HepG2 (cell line): ENCODE measurements around the gene CHMP6. TPM values are rescaled to one million over a fixed set of nuclear protein-coding genes. Genes with fewer than 3 reads are reported as not detected.

Source experiments
- BATF2 ChIP-seq: sonication (generic); formaldehyde crosslinking; IDR thresholded peaks from 2 replicates; pipeline ENCODE4 v1.8.0; 2022; ENCODE audit warnings: mild to moderate bottlenecking, missing genetic modification reagents, moderate library complexity
- FOXM1 ChIP-seq: sonication (generic); formaldehyde crosslinking; IDR thresholded peaks from 2 replicates; pipeline ENCODE4 v1.5.0; 2020; ENCODE audit warnings: missing genetic modification reagents
- HNF4G ChIP-seq, 2 experiments: sonication (generic) in 1 of 2; formaldehyde crosslinking in 1 of 2; IDR thresholded peaks; 2 replicates each; pipeline versions ENCODE4 v1.4.0 to v1.6.1; 2011 to 2020; ENCODE audit warnings: borderline replicate concordance in 2 of 2, low read depth in 2 of 2, mild to moderate bottlenecking in 2 of 2, low read length in 1 of 2, missing genetic modification reagents in 1 of 2, moderate library complexity in 1 of 2
- KAT2B ChIP-seq: fragments of 150-350 bp; IDR thresholded peaks from 2 replicates; pipeline ENCODE4 v1.6.1; 2014; ENCODE audit warnings: low read depth, low read length, borderline replicate concordance
- KDM4B ChIP-seq: sonication (generic); formaldehyde crosslinking; IDR thresholded peaks from 2 replicates; pipeline ENCODE4 v1.4.0; 2020; ENCODE audit warnings: missing genetic modification reagents
- LCORL ChIP-seq, 2 experiments: fragments of 450-650 bp in 1 of 2; sonication (generic) in 1 of 2; formaldehyde crosslinking in 1 of 2; IDR thresholded peaks; 2 replicates each; pipeline versions ENCODE4 v1.5.0 to v1.6.1; 2017 to 2020; ENCODE audit warnings: antibody characterized with exemption in 1 of 2, missing genetic modification reagents in 1 of 2
- MAF1 ChIP-seq: sonication (generic); formaldehyde crosslinking; IDR thresholded peaks from 2 replicates; pipeline ENCODE4 v1.5.0; 2020; ENCODE audit warnings: missing genetic modification reagents, borderline replicate concordance
- MYNN ChIP-seq: sonication (generic); formaldehyde crosslinking; IDR thresholded peaks from 2 replicates; pipeline ENCODE4 v1.4.0; 2020; ENCODE audit warnings: mild to moderate bottlenecking, low read depth, missing genetic modification reagents
- RAD51 ChIP-seq: fragments of 450-650 bp; IDR thresholded peaks from 2 replicates; pipeline ENCODE4 v1.6.1; 2016; ENCODE audit warnings: borderline replicate concordance
- RFXAP ChIP-seq: sonication (generic); formaldehyde crosslinking; IDR thresholded peaks from 2 replicates; pipeline ENCODE4 v1.4.0; 2020; ENCODE audit warnings: missing genetic modification reagents, borderline replicate concordance
- SMC3 ChIP-seq: IDR thresholded peaks from 2 replicates; pipeline ENCODE4 v1.6.1; 2011; ENCODE audit warnings: low read length, improper control_type of control experiment
- ZFP36L1 ChIP-seq: sonication (generic); formaldehyde crosslinking; IDR thresholded peaks from 2 replicates; pipeline ENCODE4 v1.8.0; 2022; ENCODE audit warnings: mild to moderate bottlenecking, missing genetic modification reagents, moderate library complexity
- ZGPAT ChIP-seq: IDR thresholded peaks from 2 replicates; pipeline ENCODE4 v1.6.1; 2016; ENCODE audit warnings: mild to moderate bottlenecking
- ZHX2 ChIP-seq, 2 experiments: sonication (generic) in 1 of 2; formaldehyde crosslinking in 1 of 2; IDR thresholded peaks; 2 replicates each; pipeline versions ENCODE4 v1.6.1 to v1.9.0; 2014 to 2022; ENCODE audit warnings: antibody characterized with exemption in 1 of 2, borderline replicate concordance in 1 of 2, inconsistent platforms in 1 of 2, low read depth in 1 of 2, missing genetic modification reagents in 1 of 2
- ZKSCAN5 ChIP-seq: sonication (generic); formaldehyde crosslinking; IDR thresholded peaks from 2 replicates; pipeline ENCODE4 v1.5.1; 2020; ENCODE audit warnings: mild to moderate bottlenecking, missing genetic modification reagents
- ZMYM3 ChIP-seq: sonication (generic); formaldehyde crosslinking; IDR thresholded peaks from 2 replicates; pipeline ENCODE4 v1.5.1; 2020; ENCODE audit warnings: mild to moderate bottlenecking, missing genetic modification reagents
- ZNF17 ChIP-seq: sonication (generic); formaldehyde crosslinking; IDR thresholded peaks from 2 replicates; pipeline ENCODE4 v1.5.0; 2020; ENCODE audit warnings: mild to moderate bottlenecking, missing genetic modification reagents
- ZNF580 ChIP-seq: IDR thresholded peaks from 2 replicates; pipeline ENCODE4 v1.6.1; 2016; ENCODE audit warnings: low read depth, borderline replicate concordance
- polyA plus RNA-seq, 8 experiments: library from polyadenylated mRNA; depleted of rRNA in 3 of 8; stranded (reverse) in 7 of 8; unstranded in 1 of 8; fragments of >200 nt; fragmentation: Illumina TruSeq in 4 of 8; extraction: Trizol in 4 of 8; gene quantifications; 2 replicates each; pipeline versions ENCODE4 v1.2.1 to v1.2.3, GENCODE V29; 2011 to 2016; ENCODE audit warnings: low read depth in 4 of 8, missing spikeins in 1 of 8, mixed read lengths in 1 of 8; ENCODE audit not compliant: insufficient read depth in 1 of 8
- total RNA-seq, 5 experiments: library from RNA; depleted of rRNA; stranded (reverse); fragments of >200 nt; fragmentation: Illumina TruSeq; extraction: Trizol; gene quantifications; 2 replicates each; pipeline ENCODE4 v1.2.3, GENCODE V29; 2016; ENCODE audit warnings: low read depth in 1 of 5

CHMP6 gene
- total and polyA plus RNA-seq, 2 of the 13 experiments (the other 11 are each of a cell fraction or from before 2014, with no cell fraction given) = 11.1 to 24.2 TPM

GRCh38 chr17:81000631-81001357, 9.2 kb downstream of the CHMP6 start (continued):
- no peak for TF ChIP-seq MAF1 (CRISPR knock-in tag)
- no peak for TF ChIP-seq ZHX2 (IDR thresholded peaks at IDR 0.05; ENCODE audit: low read depth)
- TF ChIP-seq ZHX2 (CRISPR knock-in tag; IDR thresholded peaks at IDR 0.05; ENCODE audit: borderline replicate concordance) = no peak
- TF ChIP-seq KAT2B = no peak
- TF ChIP-seq ZNF17 (CRISPR knock-in tag) = no peak
- TF ChIP-seq ZMYM3 (CRISPR knock-in tag) = no peak
- TF ChIP-seq HNF4G (IDR thresholded peaks at IDR 0.05; ENCODE audit: borderline replicate concordance, low read depth, low read length) = peak; percentile 50
- no peak for TF ChIP-seq HNF4G (CRISPR knock-in tag; IDR thresholded peaks at IDR 0.05; ENCODE audit: borderline replicate concordance, low read depth)
- TF ChIP-seq RAD51 = no peak
- TF ChIP-seq ZGPAT (CRISPR knock-in tag) = peak; percentile 48; the same call in 1 of the 2 replicates
- TF ChIP-seq RFXAP = no peak
- TF ChIP-seq BATF2 (CRISPR knock-in tag) = no peak
- no peak for TF ChIP-seq ZNF580 (CRISPR knock-in tag)
- TF ChIP-seq LCORL (IDR thresholded peaks at IDR 0.05) = no peak
- peak; percentile 48; the same call in 1 of the 2 replicates for TF ChIP-seq LCORL (CRISPR knock-in tag; IDR thresholded peaks at IDR 0.05)
- 0 out of 2 replicates have a peak, but pooled peaks have one; percentile 32 for TF ChIP-seq FOXM1 (CRISPR knock-in tag)
- TF ChIP-seq ZFP36L1 (CRISPR knock-in tag) = no peak
- no peak for TF ChIP-seq ZKSCAN5 (CRISPR knock-in tag)
- TF ChIP-seq KDM4B (CRISPR knock-in tag) = no peak
- no peak for TF ChIP-seq SMC3
- TF ChIP-seq MYNN (CRISPR knock-in tag) = no peak
